Measurements from ENCODE around the gene DEPDC4. TPM values are rescaled to one million over a fixed set of nuclear protein-coding genes. Genes with fewer than 3 reads are reported as not detected.
"Not testable (repeated sequence)": the region's sequence is repeated elsewhere in the genome, so short reads cannot be mapped to it uniquely, and the experiment has no call there.

DEPDC4 gene
- total RNA-seq, 1 experiment from 2014 or later, result 1.4 TPM

GRCh38 chr12:100293017-100293416 is 26.1 kb upstream of the DEPDC4 start:
- intact Hi-C loops (cut with micrococcal nuclease), result no loop called here
- no peaks in the 10 kb centered on the region for H3K27me3 Mint-ChIP-seq (ENCODE audit: insufficient read depth, unreplicated experiment)
- H3K4me1 Mint-ChIP-seq (ENCODE audit: insufficient read depth, unreplicated experiment), result peaks cover 9% of the 10 kb centered on the region
- no peaks in the 10 kb centered on the region for H3K9me3 Mint-ChIP-seq (ENCODE audit: unreplicated experiment)
- no TSS peak for BruUV-seq (replicated peaks)
- no peak overlapping the region for H3K27ac Mint-ChIP-seq (ENCODE audit: low read depth, unreplicated experiment)
- no peak for DNase-seq (ENCODE audit: unreplicated experiment)
- peaks cover 7% of the 10 kb centered on the region for H3K36me3 Mint-ChIP-seq (ENCODE audit: insufficient read depth, unreplicated experiment)
- POLR2A ChIA-PET, result no interaction called here
- CTCF ChIA-PET, result interaction anchor here (0.5 kb wide), 1 partner anchor 13 kb away, joined by 3 read pairs; no protein-coding TSS in a partner anchor
- no peak for TF ChIP-seq CTCF (IDR thresholded peaks at IDR 0.05; ENCODE audit: unreplicated experiment)
- no peak overlapping the region for H3K4me3 Mint-ChIP-seq (ENCODE audit: unreplicated experiment)

GRCh38 chr12:100290016-100290415 is 23.1 kb upstream of the DEPDC4 start:
- Mint-ChIP-seq H3K4me1 (ENCODE audit: insufficient read depth, unreplicated experiment) (no peaks in the 10 kb centered on the region), H3K4me3 (ENCODE audit: unreplicated experiment) (no peak overlapping the region), H3K27ac (ENCODE audit: low read depth, unreplicated experiment) (no peak overlapping the region), H3K27me3 (ENCODE audit: insufficient read depth, unreplicated experiment) (no peaks in the 10 kb centered on the region), H3K36me3 (ENCODE audit: insufficient read depth, unreplicated experiment) (peaks cover 9% of the 10 kb centered on the region), H3K9me3 (ENCODE audit: unreplicated experiment) (no peaks in the 10 kb centered on the region)
- DNase-seq (ENCODE audit: unreplicated experiment), result no peak
- POLR2A ChIA-PET, result interaction anchor here (0.5 to 0.7 kb wide), 2 partner anchors 26 to 188 kb away, joined by 3 read pairs; no protein-coding TSS in a partner anchor
- BruUV-seq (replicated peaks), result no TSS peak
- intact Hi-C loops (cut with micrococcal nuclease), result no loop called here
- CTCF ChIA-PET, result interaction anchor here (0.5 to 1.6 kb wide), 2 partner anchors 11 to 246 kb away, joined by 3 to 4 read pairs; no protein-coding TSS in a partner anchor
- no peak for TF ChIP-seq CTCF (IDR thresholded peaks at IDR 0.05; ENCODE audit: unreplicated experiment)

DNA sequence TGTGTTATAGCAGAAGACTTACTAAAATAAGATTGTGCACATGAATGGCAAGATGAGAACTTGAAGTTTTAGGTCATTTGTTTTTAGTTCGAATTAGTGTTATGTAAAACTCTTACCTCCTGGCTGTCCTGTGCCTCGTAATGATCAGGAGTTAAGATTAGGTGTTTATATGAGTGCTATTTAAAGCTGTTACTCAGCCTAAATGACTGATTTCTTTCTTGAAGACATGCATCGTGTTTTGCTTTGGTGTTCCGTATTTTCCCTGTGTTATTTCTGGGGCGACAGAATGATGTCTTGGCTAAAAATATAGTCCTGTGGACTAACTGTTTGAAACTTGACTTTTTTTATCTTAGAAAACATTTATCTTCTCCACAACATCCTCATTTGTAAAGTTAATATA is 22.2 kb upstream of the DEPDC4 start:
- Mint-ChIP-seq H3K36me3 (ENCODE audit: insufficient read depth, unreplicated experiment) (peaks cover 18% of the 10 kb centered on the region), H3K4me1 (ENCODE audit: insufficient read depth, unreplicated experiment) (no peaks in the 10 kb centered on the region), H3K9me3 (ENCODE audit: unreplicated experiment) (no peaks in the 10 kb centered on the region), H3K4me3 (ENCODE audit: unreplicated experiment) (no peak overlapping the region), H3K27me3 (ENCODE audit: insufficient read depth, unreplicated experiment) (no peaks in the 10 kb centered on the region), H3K27ac (ENCODE audit: low read depth, unreplicated experiment) (no peak overlapping the region)
- POLR2A ChIA-PET, result no interaction called here
- CTCF ChIA-PET, result interaction anchor here (0.7 to 1.6 kb wide), 2 partner anchors 10 to 114 kb away, joined by 3 to 4 read pairs; no protein-coding TSS in a partner anchor
- intact Hi-C loops (cut with micrococcal nuclease), result no loop called here
- no TSS peak for BruUV-seq (replicated peaks)
- DNase-seq (ENCODE audit: unreplicated experiment), result no peak
- TF ChIP-seq CTCF (IDR thresholded peaks at IDR 0.05; ENCODE audit: unreplicated experiment), result no peak

DNA sequence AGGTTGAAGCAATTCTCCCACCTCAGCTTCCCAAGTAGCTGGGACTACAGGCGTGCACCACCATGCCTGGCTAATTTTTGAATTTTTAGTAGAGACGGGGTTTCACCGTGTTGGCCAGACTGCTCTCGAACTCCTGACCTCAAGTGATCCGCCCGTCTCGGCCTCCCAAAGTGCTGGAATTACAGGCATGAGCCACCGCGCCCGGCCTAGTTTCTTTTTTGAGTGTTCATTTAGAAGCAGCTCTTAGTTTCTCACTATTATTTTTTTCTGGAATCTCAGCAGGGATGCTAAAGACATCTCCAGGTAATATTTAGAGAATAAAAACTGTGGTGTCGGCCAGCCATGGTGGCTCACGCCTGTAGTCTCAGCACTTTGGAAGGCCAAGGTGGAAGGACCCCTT is 17.7 kb upstream of the DEPDC4 start:
- not testable (repeated sequence) for H3K4me1 Mint-ChIP-seq (ENCODE audit: insufficient read depth, unreplicated experiment)
- POLR2A ChIA-PET, result interaction anchor here (1.2 kb wide), 1 partner anchor 9 kb away, joined by 4 read pairs; no protein-coding TSS in a partner anchor

More for the DNA sequence above, 17.7 kb upstream of the DEPDC4 start:
- DNase-seq (ENCODE audit: unreplicated experiment); H3K27ac Mint-ChIP-seq (ENCODE audit: low read depth, unreplicated experiment); H3K27me3 Mint-ChIP-seq (ENCODE audit: insufficient read depth, unreplicated experiment); intact Hi-C loops (cut with micrococcal nuclease); H3K9me3 Mint-ChIP-seq (ENCODE audit: unreplicated experiment); H3K4me3 Mint-ChIP-seq (ENCODE audit: unreplicated experiment); BruUV-seq (replicated peaks): not testable (repeated sequence)
- peaks cover 26% of the 10 kb centered on the region for H3K36me3 Mint-ChIP-seq (ENCODE audit: insufficient read depth, unreplicated experiment)
- CTCF ChIA-PET, result interaction anchor here (0.5 to 1.4 kb wide), 4 partner anchors 19 to 1526 kb away, joined by 3 to 4 read pairs (median 3); no protein-coding TSS in a partner anchor

Data from MCF 10A (cell line).